Measurements from ENCODE around the gene TYROBP.
"Not testable (repeated sequence)": the region's sequence is repeated elsewhere in the genome, so short reads cannot be mapped to it uniquely, and the experiment has no call there.

TYROBP gene

DNA sequence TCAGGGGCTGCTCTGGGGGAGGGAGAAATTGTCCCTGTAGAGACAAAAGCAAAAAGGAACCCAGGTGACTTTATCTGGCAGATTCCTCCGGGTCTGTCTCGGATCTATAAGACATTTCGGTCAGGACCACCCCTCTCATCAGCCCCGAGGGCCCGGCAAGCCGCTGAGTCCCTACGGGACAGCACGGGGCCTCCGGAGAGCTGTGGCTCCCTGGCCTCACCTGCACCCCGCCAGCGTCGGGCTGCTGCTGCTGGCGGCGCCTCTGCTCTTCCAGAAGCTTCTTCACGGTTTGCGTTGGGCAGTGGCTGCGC lies 9.6 kb downstream of the TYROBP start:
- DNase-seq = no peak

DNA sequence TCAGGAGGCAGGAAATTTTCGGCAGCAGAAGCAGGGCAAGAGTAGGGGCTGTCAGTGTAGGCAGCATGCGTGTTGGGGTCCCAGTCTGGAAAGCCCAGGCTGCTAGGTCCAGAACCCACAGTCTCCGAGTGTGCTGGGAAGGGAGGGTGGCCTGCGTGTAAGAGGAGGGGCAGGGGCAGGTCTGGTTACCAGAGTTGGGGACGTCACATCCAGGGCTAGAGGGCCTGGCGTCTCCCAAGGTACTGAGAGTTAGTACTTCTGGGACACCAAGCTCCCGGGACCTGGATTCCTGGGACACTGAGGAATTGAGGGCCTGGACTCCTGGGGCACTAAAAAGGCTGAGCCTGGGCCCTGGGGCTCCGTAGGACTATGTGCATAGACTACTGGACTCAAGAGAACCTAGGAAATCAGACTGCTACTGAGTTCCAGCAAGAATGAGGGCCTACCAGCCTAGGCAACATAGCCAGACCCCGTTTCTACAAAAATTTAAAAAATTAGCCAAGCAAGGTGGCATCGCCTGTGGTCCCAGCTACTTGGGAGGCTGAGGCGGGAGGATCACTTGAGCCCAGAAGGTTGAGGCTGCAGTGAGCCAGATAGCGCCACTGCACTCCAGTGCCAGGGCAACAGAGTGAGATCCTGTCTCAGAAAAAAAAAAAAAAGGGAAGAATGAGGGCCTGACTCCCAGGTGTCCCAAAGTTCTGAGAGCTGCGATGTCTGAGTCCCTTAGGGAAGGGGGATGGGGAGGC lies 10.2 kb downstream of the TYROBP start:
- DNase-seq = no peak

DNA sequence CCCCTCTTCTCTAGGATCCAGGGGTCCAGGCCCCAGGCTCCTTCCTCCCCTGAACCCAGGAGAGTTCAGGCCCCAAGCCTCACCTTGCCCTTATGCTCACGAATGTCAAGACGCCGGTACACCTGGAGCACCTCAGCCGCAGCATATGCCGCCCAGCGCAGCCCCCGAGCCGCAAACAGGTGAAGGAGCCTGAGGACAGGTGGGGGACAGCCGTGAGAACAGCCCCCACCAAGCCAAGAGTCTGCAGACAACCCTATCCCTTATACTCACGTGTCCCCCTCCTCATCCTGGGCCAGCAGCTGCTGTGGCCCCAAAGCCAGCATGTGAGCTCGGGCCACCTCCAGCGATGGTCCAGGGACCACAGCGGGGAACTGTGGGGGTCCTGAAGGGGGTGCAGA lies 11.5 kb downstream of the TYROBP start:
- no peak for DNase-seq

DNA sequence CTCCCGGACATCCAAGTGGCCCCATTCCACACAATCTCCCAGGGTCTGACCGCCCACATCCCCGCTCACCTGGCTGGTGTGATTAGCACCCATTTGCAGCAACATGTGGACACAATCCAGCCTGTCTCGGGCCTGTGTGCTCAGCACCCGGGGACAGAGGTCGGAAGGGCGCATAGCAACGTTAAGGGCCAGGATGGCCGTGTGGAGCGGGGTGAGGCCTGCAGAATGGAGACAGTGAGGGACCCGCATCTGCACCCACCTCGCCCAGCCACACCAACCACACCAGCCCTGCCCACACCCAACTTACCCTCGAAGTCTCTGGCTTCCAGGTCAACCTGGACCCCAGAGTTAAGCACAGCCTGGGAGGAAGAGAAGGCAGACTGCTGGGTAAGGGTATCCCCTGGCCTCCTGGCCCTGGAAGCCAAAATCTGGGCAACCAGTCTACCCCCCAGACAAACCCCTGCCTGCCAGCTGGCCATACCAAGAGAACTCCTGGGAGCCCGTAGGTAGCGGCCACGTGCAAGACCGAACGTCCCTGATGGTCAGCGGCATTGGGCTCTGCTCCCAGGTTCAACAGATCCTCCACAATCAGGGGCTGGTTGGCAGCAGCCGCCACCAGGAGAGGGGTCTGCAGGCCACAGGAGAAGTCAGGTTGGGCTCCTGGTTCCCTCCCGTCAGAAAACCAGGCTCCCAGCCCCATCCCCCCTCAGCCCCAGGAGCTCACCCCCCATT lies 12.0 kb downstream of the TYROBP start:
- DNase-seq = no peak

DNA sequence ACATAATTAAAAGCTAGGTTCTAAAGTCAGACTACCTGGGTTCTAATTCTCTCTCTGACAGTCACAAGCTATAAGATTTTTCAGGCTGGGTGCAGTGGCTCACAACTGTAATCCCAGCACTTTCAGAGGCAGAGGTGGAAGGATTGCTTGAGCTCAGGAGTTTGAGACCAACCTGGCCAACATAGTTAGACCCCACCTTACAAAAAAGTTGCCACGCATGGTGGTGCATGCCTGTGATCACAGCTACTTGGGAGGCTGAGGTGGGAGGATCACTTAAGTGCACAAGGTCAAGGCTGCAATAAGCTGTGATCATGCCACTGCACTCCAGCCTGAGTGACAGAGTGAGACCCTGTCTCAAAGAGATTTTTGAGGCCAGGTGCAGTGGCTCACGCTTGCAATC lies 13.8 kb downstream of the TYROBP start:
- DNase-seq = no peak

DNA sequence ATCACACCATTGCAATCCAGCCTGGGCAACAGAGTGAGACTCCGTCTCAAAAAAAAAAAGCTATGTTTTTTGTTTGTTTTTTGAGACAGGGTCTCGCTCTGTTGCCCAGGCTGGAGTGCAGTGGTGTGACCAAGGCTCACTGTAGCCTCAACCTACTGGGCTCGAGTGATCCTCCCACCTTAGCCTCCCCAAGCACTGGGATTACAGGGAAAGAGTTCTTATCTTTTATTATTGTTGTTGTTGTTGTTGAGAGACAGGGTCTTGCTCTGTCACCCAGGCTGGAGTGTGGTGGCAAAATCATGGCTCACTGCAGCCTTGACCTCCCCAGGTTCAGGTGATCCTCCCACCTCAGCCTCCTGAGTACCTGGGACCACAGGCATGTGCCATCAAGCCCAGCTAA lies 16.3 kb downstream of the TYROBP start:
- not testable (repeated sequence) for DNase-seq

DNA sequence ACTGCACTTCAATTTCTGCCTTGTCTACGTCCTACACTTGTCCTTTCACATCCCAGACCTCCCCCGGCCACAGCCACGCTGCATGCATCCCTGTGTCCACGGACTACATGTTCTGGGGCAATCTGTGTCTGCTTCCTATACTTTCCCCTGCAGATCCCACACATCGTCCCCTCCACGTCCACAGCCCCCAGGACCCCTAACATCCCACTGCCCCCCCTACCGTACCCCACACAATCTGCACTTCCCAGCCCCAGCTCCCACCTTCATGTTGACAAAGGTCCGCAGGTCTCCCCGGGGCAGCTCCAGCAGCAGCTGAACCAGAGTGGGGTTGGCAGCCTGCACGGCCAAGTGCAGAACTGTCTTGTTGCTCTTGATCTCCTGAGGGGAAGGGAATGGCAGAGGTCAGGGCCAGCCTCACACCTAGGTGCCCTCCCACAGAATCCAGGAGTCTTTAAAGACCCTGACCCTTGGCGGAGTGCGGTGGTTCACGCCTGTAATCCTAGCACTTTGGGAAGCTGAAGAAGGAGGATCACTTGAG lies 17.9 kb downstream of the TYROBP start:
- no peak for DNase-seq

DNA sequence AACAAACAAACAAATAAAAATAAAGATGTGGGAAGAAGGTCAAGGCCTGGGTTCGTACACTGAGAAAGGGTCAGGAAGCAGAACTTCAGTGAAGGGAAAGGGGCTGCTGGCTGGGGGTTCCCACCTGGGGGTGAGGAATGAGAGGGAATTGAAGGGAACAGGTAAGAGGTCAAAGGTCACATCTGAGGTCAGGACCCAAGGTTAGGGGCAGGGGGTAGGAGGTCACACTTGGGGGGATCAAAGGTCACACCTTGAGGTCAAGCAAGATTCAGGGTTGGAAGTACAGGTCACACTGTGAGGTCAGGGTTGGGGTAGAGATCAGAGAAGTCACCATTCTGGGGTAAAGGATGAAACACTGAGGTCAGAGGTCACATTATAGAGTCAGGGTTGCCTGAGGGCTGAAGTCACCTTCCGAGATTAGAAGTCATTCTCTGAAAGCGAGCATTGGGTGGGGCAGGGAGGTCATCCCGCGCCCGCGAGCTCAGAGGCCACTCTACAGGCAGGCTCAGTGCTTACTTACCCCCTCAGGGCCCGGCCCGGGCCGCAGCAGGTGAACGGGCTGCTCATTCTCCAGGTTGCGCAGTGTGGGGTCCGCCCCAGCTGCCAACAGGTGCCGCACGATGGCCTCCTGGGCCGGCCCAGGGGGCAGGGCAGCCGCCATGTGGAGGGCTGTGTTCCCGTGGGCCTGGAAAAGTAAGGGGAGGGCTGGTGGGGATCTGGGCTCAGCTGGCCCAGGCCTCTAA lies 18.6 kb downstream of the TYROBP start:
- DNase-seq = no peak

DNA sequence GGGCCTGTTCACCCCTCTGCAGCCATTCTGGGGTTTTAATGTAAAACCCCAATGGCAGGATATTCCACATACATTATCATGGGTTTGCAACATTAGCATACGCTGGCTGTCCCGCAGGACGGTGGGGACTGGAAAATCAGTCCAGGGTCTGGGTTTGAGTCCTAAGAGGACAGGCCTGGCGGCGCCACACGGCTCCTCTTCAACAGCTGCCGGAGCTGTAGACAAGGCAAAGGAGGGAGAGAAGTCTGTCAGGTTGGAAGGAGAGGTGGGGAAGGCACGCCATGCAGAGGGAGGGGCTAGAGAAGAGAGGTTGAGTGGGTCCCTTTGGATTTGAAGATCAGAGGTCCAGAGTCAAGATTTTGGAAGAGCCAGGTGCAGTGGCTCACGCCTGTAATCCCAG lies 19.7 kb downstream of the TYROBP start:
- DNase-seq = no peak

DNA sequence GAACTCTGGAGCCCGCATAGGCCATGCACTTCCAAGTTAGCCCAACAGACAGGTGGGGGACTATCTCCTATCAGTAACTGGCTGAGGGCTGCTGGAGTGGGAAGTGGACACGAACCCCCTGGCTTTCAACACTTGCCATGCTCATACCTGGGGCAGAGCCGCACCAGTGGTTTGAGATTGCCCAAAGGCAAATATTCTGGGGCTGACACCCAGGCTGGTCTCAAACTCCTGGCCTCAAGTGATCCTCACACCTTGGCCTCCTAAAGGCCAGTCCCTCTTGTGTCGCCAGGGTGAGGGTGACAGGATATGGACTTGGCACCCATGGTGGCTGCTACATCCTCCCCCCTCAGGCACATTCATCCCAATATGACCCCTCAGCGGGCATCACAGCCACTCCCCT lies 20.9 kb downstream of the TYROBP start:
- no peak for DNase-seq

DNA sequence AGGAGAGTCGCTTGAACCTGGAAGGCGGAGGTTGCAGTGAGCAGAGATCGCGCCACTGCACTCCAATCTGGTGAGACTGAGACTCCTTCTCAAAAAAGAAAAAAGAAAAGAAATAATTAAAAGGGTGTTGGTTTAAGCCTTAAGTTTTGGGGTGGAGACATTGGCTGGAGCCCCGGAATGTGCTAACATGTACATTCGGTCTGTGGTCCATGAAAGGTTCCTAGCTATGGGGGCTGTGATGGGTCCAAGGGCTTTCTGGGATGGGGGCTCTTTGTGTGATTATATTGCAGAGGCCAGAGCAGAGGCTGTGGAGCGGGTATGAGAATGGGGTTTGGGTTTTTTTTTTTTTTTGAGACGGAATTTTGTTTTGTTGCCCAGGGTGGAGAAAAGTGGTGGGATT lies 22.2 kb downstream of the TYROBP start:
- no peak for DNase-seq

DNA sequence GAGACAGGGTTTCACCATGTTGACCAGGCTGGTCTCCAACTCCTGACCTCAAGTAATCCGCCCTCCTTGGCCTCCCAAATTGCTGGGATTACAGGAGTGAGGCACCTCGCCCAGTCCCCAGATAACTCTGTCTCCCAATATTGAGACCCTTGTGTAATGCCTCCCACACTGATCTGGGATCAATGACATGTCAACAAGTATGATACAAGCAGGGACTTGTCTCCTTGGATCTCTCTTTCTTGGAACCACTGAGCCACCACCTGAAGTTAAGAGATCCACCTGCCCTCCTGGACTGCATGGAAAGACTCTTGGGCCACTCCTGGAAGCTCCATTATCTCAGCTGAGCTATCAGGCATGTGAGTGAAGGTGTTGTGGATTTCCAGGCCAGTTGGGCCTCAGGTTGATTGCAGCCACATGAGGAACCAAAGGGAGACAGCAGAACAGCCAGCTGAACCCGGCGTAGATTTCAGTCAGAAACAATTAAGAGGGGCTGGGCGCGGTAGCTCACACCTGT lies 22.8 kb downstream of the TYROBP start:
- no peak for DNase-seq

DNA sequence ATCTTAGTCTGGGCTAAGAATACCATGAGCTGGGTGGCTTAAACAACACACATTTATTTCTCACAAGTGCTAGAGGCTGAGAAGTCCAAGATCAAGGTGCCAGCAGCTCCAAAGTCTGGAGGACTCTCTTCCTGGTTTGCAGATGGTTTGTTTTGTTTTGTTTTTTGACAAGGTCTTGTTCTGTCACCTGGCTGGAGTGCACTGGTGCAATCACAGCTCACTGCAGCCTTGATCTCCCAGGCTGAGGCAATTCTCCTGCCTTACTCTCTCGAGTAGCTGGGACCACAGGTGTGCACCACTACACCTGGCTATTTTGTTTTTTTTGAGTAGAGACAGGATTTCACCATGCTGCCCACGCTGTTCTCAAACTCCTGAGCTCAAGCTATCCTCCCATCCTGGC lies 24.2 kb downstream of the TYROBP start:
- DNase-seq = no peak

DNA sequence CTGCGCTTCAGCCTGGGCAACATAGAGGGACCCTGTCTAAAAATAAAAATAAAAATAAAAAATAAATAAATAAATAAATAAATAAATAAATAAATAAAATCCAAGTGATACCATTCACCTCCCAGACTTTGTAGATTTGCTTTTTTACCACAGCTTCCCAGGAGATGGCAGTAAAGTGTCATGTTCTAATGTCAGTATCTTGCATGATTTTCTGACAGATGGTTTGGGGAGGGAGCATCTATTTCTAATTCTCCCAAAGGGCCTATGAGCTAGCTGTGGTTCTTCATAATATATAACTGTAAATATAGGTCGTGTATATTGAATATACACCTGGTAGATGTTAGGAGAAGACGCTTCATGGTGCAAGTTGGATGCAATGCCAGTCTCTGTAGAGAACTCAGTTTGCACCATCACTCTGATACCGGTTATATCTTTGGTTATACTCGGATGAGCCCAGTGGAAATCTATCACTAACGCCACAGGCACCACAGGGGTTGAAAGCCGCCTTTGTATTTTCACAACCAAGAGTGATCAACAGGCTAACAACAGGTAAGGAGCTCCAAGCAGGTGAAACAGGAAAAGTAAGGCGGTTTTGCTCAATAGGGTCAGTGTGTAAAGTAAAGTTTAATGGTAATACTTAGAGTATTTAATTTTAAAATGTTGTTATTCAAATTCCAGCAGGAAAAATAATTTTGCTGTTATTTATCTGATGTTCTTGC lies 25.8 kb downstream of the TYROBP start:
- DNase-seq = peak; percentile 73

DNA sequence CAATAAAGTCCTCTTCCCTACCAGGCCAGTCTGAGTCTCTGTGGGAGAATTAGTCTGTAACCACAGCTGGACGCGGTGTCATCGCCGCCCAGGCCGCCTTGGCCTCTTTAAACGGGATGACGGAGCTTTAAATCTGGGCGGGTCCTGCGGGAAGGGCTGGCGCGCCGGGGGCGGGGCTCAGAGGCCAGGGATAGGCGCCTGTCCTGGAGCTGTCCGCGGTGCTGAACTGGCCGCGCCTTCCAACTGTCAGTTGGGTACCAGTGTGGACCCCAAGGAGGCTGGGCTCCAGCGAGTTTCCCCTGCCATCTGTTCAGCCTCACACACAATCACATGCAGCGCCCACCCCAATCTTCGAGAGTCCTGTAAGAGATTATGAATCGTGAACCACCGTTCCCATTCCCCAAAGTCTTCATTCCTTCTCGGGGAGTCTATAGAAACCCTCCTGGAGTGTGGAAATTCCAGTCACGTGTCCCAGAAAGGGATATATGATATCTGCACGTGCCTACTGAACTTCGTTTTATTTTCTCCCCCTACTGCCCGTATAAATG lies 28.3 kb downstream of the TYROBP start:
- no peak for DNase-seq

DNA sequence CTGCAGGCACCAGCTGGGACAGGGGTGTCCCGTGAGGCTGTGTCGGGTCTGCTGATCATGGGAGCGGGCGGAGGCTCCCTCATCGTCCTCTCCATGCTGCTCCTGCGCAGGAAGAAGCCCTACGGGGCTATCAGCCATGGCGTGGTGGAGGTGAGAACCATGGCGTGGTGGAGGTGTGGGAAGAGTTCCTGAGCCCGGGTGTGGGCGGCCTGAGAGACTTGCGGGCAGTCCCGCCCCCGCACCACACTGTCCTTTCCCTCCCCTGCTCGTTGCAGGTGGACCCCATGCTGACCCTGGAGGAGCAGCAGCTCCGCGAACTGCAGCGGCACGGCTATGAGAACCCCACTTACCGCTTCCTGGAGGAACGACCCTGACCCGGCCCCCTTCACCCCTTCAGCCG lies 29.0 kb downstream of the TYROBP start:
- DNase-seq = no peak

DNA sequence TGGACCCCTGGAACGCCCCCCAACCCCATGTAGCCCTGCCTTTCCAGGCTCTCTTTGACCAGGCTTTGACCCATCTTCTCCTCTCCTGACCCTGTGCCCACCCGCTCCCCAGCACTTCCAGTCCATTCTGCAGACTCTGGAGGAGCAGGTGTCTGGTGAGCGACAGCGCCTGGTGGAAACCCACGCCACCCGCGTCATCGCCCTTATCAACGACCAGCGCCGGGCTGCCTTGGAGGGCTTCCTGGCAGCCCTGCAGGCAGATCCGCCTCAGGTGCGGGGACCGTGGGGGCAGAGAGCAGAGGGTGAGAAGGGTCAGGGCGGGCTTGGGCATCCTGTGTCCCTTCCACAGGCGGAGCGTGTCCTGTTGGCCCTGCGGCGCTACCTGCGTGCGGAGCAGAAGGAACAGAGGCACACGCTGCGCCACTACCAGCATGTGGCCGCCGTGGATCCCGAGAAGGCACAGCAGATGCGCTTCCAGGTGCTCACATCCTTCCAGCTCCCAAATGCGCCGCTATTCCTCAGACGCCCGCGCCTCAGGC lies 33.6 kb downstream of the TYROBP start:
- DNase-seq = no peak

DNA sequence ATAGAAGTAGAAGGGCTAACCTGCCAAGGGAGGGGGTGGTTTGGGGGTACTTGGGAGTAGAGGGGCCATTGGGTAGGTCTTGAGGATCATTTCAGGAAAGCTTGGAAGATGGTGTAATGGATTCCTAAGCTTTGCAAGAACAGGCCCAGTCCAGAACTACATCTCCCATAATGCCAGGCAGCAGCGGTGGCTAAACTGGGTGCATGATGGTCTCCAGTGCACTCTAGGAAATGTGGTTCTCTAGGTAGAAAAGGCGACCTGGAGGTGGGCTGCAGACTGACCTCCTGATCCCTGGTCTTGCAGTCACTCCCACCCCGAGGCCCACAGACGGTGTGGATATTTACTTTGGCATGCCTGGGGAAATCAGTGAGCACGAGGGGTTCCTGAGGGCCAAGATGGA lies 35.9 kb downstream of the TYROBP start:
- no peak for DNase-seq

DNA sequence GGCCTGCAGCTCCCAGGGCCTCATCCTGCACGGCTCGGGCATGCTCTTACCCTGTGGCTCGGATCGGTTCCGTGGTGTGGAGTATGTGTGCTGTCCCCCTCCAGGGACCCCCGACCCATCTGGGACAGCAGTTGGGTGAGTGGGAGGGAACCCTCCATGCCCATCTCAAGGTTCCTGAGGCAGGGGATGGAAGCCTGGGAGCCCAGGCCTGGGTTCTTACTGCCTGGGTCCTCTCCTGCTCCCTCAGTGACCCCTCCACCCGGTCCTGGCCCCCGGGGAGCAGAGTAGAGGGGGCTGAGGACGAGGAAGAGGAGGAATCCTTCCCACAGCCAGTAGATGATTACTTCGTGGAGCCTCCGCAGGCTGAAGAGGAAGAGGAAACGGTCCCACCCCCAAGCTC lies 36.5 kb downstream of the TYROBP start:
- no peak for DNase-seq

DNA sequence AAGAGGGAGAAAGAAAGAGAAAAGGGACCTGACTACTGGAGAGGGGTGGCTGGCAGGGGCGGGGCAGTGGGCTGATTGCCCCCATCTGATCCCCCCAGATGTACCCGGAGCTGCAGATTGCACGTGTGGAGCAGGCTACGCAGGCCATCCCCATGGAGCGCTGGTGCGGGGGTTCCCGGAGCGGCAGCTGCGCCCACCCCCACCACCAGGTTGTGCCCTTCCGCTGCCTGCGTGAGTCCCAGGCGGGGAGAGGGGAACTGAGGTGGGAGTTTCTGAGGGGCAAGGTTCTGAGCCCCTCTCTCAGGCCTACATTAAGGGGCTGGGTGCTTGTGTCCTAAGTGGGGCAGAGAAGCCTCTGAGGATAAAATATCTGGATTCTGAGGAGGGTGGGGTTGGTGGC lies 37.3 kb downstream of the TYROBP start:
- no peak for DNase-seq

DNA sequence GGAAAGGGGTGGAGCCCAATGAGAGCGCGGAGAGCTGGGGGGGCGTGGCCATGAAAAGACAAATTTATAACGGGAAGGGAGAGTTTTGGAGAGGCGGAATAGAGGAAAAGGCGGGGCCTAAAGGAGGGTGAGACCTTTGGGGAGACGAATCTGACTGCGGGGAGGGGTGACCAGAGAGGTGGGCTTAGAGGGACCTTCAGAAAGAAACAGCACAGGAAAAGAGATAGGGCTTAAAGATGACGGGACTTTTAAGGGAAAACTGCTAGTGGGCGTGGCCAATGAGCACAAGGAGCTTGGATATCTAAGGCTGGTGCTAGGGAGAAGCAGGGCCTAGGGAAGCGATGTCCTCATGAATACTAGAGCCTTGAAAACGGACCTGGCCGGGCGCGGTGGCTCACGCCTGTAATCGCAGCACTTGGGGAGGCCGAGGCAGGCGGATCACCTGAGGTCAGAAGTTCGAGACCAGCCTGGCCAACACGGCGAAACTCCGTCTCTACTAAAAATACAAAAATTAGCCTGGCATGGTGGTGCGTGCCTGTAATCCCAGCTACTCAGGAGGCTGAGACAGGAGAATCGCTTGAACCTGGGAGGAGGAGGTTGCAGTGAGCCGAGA lies 37.9 kb downstream of the TYROBP start:
- peak; percentile 62 for DNase-seq
